NT2/D1 (cell line): ENCODE results near the gene PITHD1.

Experiments
- SUZ12 ChIP-seq: IDR thresholded peaks from 2 replicates; pipeline ENCODE4 v1.6.1; 2011; ENCODE audit not compliant: insufficient read length, insufficient read depth; ENCODE audit errors: extremely low read depth
- YY1 ChIP-seq: IDR thresholded peaks from 2 replicates; pipeline ENCODE4 v1.6.1; 2011; ENCODE audit not compliant: insufficient read length, insufficient read depth

DNA sequence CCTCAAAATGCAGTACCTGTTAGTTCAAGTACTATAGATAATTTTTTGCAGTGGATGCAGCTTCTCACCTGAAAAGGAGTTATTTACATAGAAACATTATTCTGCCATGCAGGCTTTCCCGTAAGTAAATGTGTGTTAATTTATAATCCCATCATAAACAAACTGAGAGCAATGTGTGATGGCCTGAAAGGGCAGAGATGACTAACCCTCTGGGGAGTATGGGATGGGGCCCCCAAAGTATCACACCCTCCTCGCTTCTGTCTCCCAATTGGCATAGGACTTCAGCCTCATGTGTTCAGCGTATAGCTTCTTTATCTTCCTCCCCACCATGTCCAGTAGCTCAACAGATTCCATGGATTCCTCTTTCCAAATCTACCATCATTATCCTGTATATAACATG, 39.4 kb downstream of the PITHD1 start:
- TF ChIP-seq SUZ12 (no peak), YY1 (no peak)
